Stromal cell of bone marrow (primary cell): ENCODE measurements around the gene TTPAL.

ENCODE experiments used
- DNase-seq: peaks from one replicate; pipeline ENCODE4 v3.0.0-alpha.2; 2012; ENCODE audit warnings: low read depth

Gene TTPAL, protein sequence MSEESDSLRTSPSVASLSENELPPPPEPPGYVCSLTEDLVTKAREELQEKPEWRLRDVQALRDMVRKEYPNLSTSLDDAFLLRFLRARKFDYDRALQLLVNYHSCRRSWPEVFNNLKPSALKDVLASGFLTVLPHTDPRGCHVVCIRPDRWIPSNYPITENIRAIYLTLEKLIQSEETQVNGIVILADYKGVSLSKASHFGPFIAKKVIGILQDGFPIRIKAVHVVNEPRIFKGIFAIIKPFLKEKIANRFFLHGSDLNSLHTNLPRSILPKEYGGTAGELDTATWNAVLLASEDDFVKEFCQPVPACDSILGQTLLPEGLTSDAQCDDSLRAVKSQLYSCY

DNA sequence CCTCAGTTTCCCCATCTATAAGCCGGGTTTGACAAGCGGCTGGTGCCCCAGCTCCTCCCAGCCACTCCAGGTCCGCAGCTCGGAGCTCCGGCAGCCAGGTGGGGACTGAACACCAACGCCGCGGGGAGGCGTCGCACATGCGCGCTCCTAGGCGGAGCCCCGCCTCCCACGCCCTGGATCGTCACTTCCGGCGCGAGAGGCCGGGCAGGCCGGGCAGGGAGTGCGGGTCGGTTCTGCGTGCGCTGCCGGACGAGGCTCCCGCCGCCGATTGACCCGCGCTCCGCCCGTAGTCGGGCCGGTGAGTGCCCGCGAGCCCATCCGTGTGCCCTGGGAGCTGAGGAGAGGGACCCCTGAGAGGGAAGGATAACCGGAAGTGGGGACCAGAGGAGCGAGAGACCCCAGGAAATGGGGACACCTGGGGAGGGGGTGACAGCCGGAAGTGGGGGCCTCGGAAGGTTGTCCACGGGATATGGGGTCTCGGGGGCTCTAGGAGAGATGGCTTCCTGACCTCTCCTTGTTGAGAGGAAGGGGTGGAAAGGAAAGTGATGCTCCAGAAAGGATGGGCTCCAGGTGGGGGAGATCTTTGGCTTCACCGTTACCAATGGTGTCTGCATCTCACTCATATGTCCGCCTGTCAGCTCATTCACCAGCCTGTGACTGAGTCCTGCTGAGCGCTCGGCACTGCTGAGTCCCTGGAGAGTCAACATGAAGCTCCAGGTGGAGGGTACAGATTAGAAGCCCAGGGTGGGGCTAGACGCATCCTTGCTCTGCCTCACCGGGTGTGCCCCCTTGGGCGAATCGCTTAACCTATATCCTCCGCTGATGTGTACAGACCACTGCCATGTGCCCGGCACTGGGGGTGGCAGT lies at the start of gene TTPAL:
Gene TTPAL (plus strand): TSS at position 181 of the 867 bp plus-strand sequence. CDS start 4,126 bp downstream, outside the sequence.
- DNase-seq: no peak

DNA sequence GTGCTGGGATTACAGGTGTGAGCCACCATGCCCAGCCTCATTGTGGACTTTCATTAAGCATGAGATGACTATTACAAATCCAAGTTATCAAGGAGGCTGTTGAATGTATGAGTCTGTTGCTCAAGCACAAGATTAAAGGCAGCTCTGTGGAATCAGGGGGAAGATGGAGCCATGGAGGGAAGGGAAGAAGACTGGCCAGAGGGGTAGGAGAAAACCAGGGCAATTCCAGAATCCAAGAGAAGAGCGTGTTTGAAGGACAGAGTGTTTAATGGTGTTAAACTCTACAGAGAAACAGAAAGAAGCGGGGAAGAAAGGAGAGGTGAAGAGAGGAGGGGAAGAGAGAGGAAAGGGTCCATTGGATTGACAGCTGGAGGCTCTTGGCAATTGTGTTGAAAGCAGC lies 49.8 kb upstream of the TTPAL start:
- DNase-seq: no peak

DNA sequence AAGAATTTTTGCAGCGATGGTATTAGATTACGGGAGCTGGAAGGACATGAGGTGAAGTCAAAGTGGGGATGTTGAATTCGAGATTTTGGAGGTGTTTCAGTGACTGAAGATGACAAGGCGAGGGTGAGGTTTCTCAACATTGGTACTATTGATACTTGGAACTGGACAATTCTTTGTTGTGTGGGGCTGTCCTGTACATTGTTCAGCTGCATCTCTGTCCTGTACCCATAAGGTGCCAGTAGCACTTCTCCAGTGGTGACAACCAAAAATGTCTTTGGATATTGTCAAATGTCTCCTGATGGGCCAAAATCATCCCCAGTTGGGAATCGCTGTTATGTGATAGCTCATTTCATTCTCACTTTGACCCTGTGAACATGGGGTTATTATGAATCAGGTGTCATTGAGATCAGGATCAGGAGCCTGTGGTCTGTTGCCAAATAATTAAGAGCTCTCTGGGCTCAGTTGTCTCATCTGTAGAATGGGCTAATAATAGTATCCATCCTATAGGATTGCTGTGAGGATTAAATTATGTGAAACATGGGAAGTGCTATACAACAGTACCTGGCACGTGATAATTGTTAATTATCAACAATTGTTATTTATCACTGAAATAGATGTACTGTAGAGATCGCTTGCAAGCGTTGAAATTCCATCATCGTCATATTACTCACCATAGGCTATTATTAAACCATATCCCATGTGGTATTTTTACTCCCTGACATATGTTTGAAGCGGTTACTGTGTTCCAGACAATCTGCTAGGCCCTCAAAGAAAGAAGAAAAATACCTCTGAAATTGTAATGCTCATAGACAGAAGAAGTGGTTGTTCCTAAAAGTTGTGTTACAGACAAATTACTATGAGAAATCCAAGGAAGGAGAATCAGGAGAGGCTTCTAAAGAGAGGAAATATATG lies 48.5 kb upstream of the TTPAL start:
- DNase-seq: no peak

DNA sequence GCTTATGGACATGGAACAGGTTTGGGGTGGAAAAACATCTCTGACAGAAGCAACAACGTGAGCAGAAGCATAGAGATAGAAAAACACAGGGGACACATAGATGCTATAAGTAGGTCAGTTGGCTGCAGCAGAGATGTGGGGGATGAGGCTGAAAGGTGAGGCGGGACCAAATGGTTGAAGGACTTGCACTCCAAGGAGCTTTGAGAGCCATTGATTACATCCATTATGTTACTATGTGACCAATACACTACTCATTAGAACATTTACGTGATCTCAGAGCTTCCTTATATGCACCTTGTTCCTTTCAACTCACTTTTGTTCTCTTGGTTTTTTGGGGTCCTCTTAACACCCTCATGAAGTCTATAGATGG lies 47.9 kb upstream of the TTPAL start:
- DNase-seq: no peak

DNA sequence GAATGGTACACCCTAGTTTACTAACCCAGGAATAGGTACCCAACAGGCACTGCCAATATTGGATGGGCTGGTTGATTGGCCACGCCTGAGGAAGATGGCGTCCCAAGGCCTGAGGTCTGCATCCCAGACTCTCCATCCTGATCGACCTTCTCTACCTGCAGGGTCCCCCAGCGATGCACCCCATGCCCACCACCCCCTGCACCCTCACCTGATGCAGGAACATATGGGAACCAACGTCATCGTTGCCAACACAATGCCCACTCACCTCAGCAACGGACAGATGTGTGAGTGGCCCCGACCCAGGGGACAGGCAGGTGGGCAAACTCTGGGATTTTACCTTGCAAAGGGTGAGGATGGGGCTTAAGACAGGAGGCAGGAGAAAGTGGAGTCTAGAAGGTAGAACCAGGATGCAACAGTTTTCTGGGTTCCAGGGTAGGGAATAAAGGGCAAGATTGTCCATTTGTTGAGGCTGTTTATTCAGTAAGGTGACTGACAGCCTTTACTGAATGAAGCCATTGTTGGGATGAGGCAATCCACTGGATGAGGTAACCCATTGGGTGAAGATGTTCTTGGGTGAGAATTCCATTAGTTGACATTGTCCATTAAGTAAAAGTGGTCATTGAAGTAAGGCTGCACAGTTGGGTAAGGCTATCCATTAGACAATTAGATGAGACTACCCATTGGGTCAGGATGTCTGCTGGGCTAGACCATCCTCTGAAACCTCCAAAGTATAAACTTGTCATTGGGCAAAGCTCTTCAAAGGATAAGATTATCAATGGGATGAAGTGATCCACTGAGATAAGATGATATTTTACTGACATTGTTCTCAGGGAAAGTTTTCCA lies 47.3 kb upstream of the TTPAL start:
- DNase-seq: no peak

DNA sequence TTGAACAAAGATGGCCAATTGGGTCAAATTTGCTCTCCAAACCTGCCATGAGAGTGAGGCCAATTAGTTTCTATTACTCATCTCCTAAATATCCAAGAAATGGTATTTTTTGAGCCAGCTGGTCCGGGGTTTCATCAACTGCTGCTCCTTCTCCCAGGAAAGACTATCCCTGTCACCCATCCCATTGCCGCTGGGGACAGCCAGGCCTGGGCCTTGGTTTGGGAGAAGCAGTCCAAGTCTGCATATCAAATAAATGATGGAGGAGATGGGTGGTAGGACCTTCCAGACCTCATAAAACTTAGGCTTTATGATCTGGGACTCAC lies 46.7 kb upstream of the TTPAL start:
- no peak for DNase-seq

DNA sequence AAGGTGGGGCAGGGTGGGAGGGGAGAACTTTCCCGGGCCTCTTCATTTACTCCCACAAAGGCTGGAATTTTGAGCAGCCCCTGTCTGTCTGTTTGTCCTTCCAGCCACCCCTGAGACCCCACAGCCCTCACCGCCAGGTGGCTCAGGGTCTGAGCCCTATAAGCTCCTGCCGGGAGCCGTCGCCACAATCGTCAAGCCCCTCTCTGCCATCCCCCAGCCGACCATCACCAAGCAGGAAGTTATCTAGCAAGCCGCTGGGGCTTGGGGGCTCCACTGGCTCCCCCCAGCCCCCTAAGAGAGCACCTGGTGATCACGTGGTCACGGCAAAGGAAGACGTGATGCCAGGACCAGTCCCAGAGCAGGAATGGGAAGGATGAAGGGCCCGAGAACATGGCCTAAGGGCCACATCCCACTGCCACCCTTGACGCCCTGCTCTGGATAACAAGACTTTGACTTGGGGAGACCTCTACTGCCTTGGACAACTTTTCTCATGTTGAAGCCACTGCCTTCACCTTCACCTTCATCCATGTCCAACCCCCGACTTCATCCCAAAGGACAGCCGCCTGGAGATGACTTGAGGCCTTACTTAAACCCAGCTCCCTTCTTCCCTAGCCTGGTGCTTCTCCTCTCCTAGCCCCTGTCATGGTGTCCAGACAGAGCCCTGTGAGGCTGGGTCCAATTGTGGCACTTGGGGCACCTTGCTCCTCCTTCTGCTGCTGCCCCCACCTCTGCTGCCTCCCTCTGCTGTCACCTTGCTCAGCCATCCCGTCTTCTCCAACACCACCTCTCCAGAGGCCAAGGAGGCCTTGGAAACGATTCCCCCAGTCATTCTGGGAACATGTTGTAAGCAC lies 46.0 kb upstream of the TTPAL start:
- DNase-seq: no peak

DNA sequence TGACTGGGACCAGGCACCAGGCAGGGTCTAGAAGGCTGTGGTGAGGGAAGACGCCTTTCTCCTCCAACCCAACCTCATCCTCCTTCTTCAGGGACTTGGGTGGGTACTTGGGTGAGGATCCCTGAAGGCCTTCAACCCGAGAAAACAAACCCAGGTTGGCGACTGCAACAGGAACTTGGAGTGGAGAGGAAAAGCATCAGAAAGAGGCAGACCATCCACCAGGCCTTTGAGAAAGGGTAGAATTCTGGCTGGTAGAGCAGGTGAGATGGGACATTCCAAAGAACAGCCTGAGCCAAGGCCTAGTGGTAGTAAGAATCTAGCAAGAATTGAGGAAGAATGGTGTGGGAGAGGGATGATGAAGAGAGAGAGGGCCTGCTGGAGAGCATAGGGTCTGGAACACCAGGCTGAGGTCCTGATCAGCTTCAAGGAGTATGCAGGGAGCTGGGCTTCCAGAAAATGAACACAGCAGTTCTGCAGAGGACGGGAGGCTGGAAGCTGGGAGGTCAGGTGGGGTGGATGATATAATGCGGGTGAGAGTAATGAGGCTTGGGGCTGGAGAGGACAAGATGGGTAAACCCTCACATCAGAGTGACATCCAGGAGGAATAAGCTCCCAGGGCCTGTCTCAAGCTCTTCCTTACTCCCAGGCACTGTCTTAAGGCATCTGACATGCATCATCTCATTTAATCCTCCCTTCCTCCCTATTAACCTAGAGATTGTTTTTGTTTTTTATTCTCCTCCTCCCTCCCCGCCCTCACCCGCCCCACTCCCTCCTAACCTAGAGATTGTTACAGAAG lies 45.2 kb upstream of the TTPAL start:
- no peak for DNase-seq

DNA sequence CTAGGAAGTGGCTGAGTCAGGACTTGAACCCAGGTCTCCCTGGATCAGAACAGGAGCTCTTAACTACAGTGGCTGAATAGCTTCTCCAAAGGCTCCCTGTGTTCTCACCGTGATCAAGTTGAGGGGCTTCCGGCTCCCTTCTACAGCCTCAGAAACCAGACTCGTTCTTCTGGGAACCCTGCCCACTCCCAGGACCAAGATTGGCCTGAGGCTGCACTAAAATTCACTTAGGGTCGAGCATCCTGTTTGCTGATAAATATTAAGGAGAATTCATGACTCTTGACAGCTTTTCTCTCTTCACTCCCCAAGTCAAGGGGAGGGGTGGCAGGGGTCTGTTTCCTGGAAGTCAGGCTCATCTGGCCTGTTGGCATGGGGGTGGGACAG lies 44.6 kb upstream of the TTPAL start:
- no peak for DNase-seq

DNA sequence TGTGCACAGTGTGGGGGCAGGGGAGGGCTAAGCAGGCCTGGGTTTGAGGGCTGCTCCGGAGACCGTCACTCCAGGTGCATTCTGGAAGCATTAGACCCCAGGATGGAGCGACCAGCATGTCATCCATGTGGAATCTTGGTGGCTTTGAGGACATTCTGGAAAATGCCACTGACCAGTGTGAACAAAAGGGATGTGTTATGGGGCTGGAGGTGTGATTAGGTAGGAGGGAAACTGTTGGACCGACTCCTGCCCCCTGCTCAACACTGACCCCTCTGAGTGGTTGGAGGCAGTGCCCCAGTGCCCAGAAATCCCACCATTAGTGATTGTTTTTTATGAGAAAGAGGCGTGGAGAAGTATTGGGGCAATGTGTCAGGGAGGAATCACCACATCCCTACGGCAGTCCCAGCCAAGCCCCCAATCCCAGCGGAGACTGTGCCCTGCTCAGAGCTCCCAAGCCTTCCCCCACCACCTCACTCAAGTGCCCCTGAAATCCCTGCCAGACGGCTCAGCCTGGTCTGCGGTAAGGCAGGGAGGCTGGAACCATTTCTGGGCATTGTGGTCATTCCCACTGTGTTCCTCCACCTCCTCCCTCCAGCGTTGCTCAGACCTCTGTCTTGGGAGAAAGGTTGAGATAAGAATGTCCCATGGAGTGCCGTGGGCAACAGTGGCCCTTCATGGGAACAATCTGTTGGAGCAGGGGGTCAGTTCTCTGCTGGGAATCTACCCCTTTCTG lies 44.0 kb upstream of the TTPAL start:
- DNase-seq: no peak

DNA sequence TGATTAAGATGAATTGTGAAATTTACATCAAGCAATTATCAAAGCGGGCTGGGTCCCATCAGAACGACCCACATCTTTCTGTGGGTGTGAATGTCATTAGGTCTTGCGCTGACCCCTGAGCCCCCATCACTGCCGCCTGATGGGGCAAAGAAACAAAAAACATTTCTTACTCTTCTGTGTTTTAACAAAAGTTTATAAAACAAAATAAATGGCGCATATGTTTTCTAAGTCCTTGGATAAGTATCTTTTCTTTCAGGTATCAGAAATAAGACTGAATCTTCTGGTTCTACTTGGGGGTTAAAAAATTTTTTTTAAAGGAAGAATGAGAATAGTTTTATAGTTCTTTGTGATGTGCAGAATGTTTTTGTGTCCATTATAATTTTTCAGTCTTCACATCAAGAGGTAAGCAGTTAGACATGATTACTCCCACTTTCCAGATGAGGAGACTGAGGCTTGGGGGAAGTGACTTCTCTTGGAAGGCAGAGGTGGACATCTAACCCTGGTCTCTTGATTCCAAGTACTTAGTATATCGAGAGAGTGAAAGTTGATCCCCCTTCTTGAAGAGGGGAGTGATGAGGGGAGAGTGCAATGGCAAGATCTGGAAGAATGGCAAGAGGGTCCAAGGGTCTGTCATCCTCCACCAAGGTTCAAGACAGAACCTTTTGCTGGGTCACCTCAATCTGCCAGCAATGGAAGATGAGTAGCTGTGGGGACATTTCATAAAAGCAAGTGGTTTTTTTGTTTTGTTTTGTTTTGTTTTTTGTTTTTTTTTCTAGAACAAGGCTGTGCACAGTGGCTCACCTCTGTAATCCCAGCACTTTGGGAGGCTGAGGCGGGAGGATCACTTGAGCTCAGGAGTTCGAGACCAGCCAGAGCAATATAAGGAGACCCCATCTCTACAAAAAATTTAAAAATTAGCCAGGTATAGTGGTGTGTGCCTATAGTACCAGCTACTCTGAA lies 42.8 kb upstream of the TTPAL start:
- DNase-seq: no peak

DNA sequence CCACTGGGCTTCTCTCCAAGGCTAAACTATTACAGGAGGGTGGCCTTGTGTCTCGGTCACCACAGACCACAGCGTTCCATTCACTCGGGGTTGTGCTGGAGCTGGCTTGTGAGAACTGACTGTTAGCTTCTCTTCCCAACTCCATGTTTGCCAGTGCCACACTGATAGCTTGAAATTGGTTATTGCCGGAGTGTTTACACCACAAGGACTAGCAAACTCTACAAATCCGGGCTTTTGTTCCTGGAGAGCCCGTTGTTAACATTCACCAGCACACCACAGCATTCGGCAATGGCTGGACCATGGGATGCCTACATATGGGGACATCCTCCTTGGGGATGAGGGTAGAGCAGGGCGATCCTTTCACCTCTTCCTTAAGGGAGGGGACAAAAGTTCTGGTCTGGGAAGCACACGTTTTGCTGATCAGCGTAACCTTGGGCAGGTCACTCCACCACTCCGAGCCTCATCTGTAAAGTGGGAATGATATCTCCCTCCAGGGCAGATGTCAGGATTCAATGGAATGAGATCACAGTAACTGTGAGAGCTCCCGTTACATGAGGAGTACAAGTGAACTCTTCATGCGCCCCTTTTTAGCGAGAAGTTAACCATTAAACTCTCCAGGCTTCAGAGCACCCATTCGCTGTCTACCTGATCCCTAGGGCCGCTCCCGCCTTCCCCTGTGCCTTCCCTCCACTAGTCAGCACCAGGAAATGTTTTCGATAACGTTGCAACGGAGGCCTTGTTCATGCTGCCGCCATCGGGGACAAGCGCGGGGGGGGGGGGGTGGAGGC lies 41.7 kb upstream of the TTPAL start:
- no peak for DNase-seq

DNA sequence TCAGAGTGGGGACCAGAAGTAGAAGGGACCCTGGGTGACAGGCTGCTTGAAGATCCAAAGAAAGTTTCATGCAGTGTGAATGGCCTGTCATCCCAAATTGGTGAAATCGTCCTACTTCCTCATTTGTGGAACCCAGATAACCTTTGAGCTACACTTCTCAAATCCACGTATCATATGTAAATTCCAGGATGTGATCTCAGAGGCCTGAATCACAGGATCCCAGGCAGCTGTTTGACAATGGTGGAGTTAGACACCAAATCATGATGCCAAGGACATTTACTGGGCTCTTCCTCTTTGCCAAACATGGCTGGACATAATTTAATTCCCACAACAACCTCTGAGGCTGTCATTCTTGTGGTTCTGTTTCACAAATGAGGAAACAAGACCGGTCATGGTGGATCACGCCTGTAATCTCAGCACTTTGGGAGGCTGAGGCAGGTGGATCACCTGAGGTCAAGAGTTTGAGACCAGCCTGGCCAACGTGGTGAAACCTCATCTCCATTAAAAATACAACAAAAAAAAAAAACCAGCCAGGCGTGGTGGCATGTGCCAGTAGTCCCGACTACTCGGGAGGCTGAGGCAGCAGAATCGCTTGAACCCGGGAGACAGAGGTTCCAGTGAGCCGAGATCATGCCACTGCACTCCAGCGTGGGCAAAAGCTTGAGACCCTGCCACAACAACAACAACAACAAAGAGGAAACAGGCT lies 39.9 kb upstream of the TTPAL start:
- no peak for DNase-seq

DNA sequence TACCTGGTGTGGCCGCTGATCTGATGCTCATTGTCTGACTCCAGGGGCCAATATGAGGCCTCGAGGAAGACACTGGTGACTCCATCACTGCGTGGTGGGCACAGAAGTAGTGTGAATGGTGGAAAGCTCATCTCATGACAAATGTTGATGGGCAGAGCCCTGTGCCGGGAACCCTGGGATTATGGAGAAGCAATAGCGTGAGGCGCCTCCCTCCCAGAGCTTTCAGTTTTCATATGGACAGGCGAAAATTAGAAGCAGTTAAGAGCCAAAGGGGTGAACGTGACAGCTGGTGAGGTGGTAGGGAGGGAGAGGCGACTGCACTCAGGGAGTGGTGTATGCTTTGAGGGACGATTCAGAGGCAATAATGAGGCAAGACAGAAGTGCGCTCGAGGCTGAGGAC lies 39.3 kb upstream of the TTPAL start:
- no peak for DNase-seq

DNA sequence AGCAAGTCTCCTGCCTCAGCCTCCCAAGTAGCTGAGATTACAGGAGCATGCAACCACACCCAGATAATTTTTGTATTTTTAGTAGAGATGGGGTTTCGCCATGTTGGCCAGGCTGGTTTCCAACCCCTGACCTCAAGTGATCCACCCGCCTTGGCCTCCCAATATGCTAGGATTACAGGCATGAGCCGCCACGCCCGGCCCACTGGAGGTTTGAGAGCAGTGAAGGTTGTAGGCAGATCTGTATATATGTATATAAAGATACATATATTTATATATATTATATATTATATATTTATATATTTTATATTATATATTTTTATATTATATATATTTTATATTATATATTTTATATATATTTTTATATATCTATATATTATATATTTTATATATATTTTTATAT lies 38.2 kb upstream of the TTPAL start:
- no peak for DNase-seq

DNA sequence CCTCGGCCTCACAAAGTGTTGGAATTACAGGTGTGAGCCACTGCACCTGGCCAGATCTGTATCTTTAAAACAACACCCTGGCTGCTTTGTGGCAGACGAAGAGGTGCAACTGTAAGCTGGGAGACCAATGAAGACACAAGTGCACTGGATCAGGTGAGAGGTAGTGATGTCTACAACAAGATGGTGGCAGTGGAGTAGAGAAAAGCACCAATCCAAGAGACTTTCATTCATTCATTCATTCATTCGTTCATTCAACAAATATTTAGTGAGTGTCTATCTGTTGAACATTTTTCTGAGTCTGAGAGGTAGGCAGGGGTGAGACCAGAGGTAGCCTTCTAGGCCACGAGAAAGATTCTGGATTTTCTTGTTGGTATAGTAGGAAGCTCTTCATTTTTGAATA lies 36.9 kb upstream of the TTPAL start:
- DNase-seq: no peak

DNA sequence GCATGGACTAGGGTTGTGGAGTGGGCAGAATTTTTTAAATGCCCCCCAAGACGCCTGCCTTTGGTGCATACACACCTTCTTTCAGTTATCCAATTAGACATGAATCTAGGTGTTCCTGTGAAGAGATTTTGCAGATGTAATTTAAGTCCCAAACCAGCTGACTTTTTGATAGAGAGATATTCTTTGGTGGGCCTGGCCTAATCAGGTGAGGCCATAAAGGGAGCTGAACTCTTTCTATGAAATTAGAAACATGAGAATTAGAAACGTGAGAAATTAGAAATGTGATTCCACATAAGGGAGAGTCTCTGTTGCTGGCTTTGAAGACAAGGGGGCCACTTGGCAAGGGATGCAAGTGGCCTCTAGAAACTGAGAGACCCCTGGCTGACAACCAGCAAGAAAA lies 36.4 kb upstream of the TTPAL start:
- no peak for DNase-seq
